PC-3 (cell line): ENCODE data around the gene DNAJC22.

Experiments
- CTCF ChIP-seq: fragments of 300-600 bp; sonication (generic); conservative IDR thresholded peaks from 2 replicates; pipeline ENCODE4 v1.5.1; 2017; ENCODE audit warnings: antibody characterized with exemption, low read depth, mild to moderate bottlenecking, low read length
- EZH2 ChIP-seq: fragments of 300-600 bp; sonication (generic); IDR thresholded peaks from one replicate; pipeline ENCODE4 v1.6.1; 2017; ENCODE audit warnings: antibody characterized with exemption, mild to moderate bottlenecking, low read length; ENCODE audit not compliant: unreplicated experiment

- TF ChIP-seq CTCF (no peak), EZH2 (no peak)
Observed at GRCh38 chr12:49335118-49335954, 11.4 kb upstream of the DNAJC22 start.
